Central memory CD8-positive, alpha-beta T cell (primary cell): ENCODE data around the gene AGPAT3.
"Not testable (repeated sequence)": the region's sequence is repeated elsewhere in the genome, so short reads cannot be mapped to it uniquely, and the experiment has no call there.

ENCODE experiments used
- ATAC-seq: fragments of 150-1000 bp; cut with Tn5 transposase; replicated peaks from 2 replicates; pipeline ENCODE4 v1.10.0; 2022; ENCODE audit warnings: mild to moderate bottlenecking, moderate FRiP score, moderate number of reproducible peaks; ENCODE audit not compliant: poor library complexity, severe bottlenecking; ENCODE audit errors: extremely low read depth
- DNase-seq, 2 donors: peaks; one replicate each; pipeline ENCODE4 v3.0.0; 2021; ENCODE audit warnings: low spot score in 2 of 2
- H3K27ac Mint-ChIP-seq: one replicate; pipeline ENCODE4 v1.8.0; 2022; ENCODE audit warnings: low read depth, mild to moderate bottlenecking, moderate library complexity, mixed read lengths
- H3K27me3 Mint-ChIP-seq: one replicate; pipeline ENCODE4 v1.8.0; 2022; ENCODE audit warnings: mixed read lengths
- H3K36me3 Mint-ChIP-seq: one replicate; pipeline ENCODE4 v1.8.0; 2022; ENCODE audit warnings: mild to moderate bottlenecking, moderate library complexity, mixed read lengths; ENCODE audit not compliant: insufficient read depth
- H3K4me1 Mint-ChIP-seq: one replicate; pipeline ENCODE4 v1.8.0; 2022; ENCODE audit warnings: mixed read lengths
- H3K4me3 Mint-ChIP-seq: one replicate; pipeline ENCODE4 v1.8.0; 2022; ENCODE audit warnings: mild to moderate bottlenecking, moderate library complexity, mixed read lengths
- H3K9me3 Mint-ChIP-seq: one replicate; pipeline ENCODE4 v1.8.0; 2022; ENCODE audit warnings: mixed read lengths

AGPAT3 gene

GRCh38 chr21:43864962-43865539 lies at the start of gene AGPAT3:
TSS of gene AGPAT3 (plus strand) at chr21:43865223. CDS start at chr21:43959682, 94,459 bp downstream.
- peak within 1 kb of the TSS; percentile 78 for H3K4me3 Mint-ChIP-seq
- no peaks in the 10 kb centered on the region for H3K27me3 Mint-ChIP-seq
- H3K36me3 Mint-ChIP-seq, result peaks cover 8% of the 10 kb centered on the region
- H3K9me3 Mint-ChIP-seq, result no peaks in the 10 kb centered on the region
- peaks cover 35% of the 10 kb centered on the region for H3K4me1 Mint-ChIP-seq
- peak within 1 kb of the TSS; percentile 88 for H3K27ac Mint-ChIP-seq
- DNase-seq (no peak), ATAC-seq (peak; percentile 16)

GRCh38 chr21:43815991-43816390 lies 49.0 kb upstream of the AGPAT3 start:
- ATAC-seq (no peak), DNase-seq (no peak)
- Mint-ChIP-seq H3K4me1 (peaks cover 13% of the 10 kb centered on the region), H3K9me3 (peaks cover 6% of the 10 kb centered on the region), H3K4me3 (no peak overlapping the region), H3K36me3 (peaks cover 6% of the 10 kb centered on the region), H3K27ac (no peak overlapping the region), H3K27me3 (peaks cover 7% of the 10 kb centered on the region)

GRCh38 chr21:43816611-43817071 lies 48.4 kb upstream of the AGPAT3 start:
- ATAC-seq (no peak), DNase-seq (no peak)
- H3K4me3 Mint-ChIP-seq, result no peak overlapping the region
- H3K9me3 Mint-ChIP-seq, result peaks cover 6% of the 10 kb centered on the region
- peaks cover 2% of the 10 kb centered on the region for H3K36me3 Mint-ChIP-seq
- no peak overlapping the region for H3K27ac Mint-ChIP-seq
- peaks cover 11% of the 10 kb centered on the region for H3K4me1 Mint-ChIP-seq
- peaks cover 7% of the 10 kb centered on the region for H3K27me3 Mint-ChIP-seq

- no peak overlapping the region for H3K27ac Mint-ChIP-seq
- no peak overlapping the region for H3K4me3 Mint-ChIP-seq
- ATAC-seq, result no peak
- H3K9me3 Mint-ChIP-seq, result peaks cover 6% of the 10 kb centered on the region
- DNase-seq, result no peak
- peaks cover 4% of the 10 kb centered on the region for H3K36me3 Mint-ChIP-seq
- H3K4me1 Mint-ChIP-seq, result peaks cover 9% of the 10 kb centered on the region
- peaks cover 7% of the 10 kb centered on the region for H3K27me3 Mint-ChIP-seq
Observed at GRCh38 chr21:43817157-43818086, 47.6 kb upstream of the AGPAT3 start.

GRCh38 chr21:43818685-43819084 lies 46.3 kb upstream of the AGPAT3 start:
- H3K9me3 Mint-ChIP-seq, result peaks cover 6% of the 10 kb centered on the region
- no peak for ATAC-seq
- H3K36me3 Mint-ChIP-seq, result peaks cover 4% of the 10 kb centered on the region
- H3K4me1 Mint-ChIP-seq, result peaks cover 6% of the 10 kb centered on the region
- no peak overlapping the region for H3K4me3 Mint-ChIP-seq
- H3K27me3 Mint-ChIP-seq, result peaks cover 7% of the 10 kb centered on the region
- no peak for DNase-seq
- no peak overlapping the region for H3K27ac Mint-ChIP-seq

GRCh38 chr21:43819511-43820405 lies 45.3 kb upstream of the AGPAT3 start:
- Mint-ChIP-seq H3K4me1 (peaks cover 3% of the 10 kb centered on the region), H3K27ac (no peak overlapping the region), H3K36me3 (peaks cover 4% of the 10 kb centered on the region), H3K4me3 (no peak overlapping the region), H3K9me3 (peaks cover 6% of the 10 kb centered on the region), H3K27me3 (peaks cover 2% of the 10 kb centered on the region)
- DNase-seq, result no peak
- ATAC-seq, result no peak

GRCh38 chr21:43820466-43820865 lies 44.6 kb upstream of the AGPAT3 start:
- no peaks in the 10 kb centered on the region for H3K27me3 Mint-ChIP-seq
- H3K36me3 Mint-ChIP-seq, result peaks cover 4% of the 10 kb centered on the region
- no peak overlapping the region for H3K4me3 Mint-ChIP-seq
- no peaks in the 10 kb centered on the region for H3K4me1 Mint-ChIP-seq
- H3K27ac Mint-ChIP-seq, result no peak overlapping the region
- DNase-seq, result no peak
- ATAC-seq, result no peak
- peaks cover 6% of the 10 kb centered on the region for H3K9me3 Mint-ChIP-seq

- H3K36me3 Mint-ChIP-seq, H3K27me3 Mint-ChIP-seq: not testable (repeated sequence)
Observed at GRCh38 chr21:43822166-43822565, 42.9 kb upstream of the AGPAT3 start.

GRCh38 chr21:43822741-43823140 lies 42.3 kb upstream of the AGPAT3 start:
- not testable (repeated sequence) for H3K27me3 Mint-ChIP-seq, H3K36me3 Mint-ChIP-seq, DNase-seq, H3K4me3 Mint-ChIP-seq, H3K27ac Mint-ChIP-seq, H3K9me3 Mint-ChIP-seq, H3K4me1 Mint-ChIP-seq, ATAC-seq

More at GRCh38 chr21:43822166-43822565, 42.9 kb upstream of the AGPAT3 start:
- H3K9me3 Mint-ChIP-seq, H3K4me3 Mint-ChIP-seq, ATAC-seq, DNase-seq, H3K4me1 Mint-ChIP-seq, H3K27ac Mint-ChIP-seq: not testable (repeated sequence)

GRCh38 chr21:43824333-43825241 lies 40.4 kb upstream of the AGPAT3 start:
- no peaks in the 10 kb centered on the region for H3K9me3 Mint-ChIP-seq
- H3K4me1 Mint-ChIP-seq, result no peaks in the 10 kb centered on the region
- H3K4me3 Mint-ChIP-seq, result no peak overlapping the region
- peaks cover 1% of the 10 kb centered on the region for H3K36me3 Mint-ChIP-seq
- ATAC-seq (no peak), DNase-seq (no peak)
- no peak overlapping the region for H3K27ac Mint-ChIP-seq
- H3K27me3 Mint-ChIP-seq, result peaks cover 13% of the 10 kb centered on the region

- no peaks in the 10 kb centered on the region for H3K4me1 Mint-ChIP-seq
- peaks cover 1% of the 10 kb centered on the region for H3K36me3 Mint-ChIP-seq
- H3K4me3 Mint-ChIP-seq, result no peak overlapping the region
- H3K27ac Mint-ChIP-seq, result no peak overlapping the region
- H3K27me3 Mint-ChIP-seq, result peaks cover 21% of the 10 kb centered on the region
- H3K9me3 Mint-ChIP-seq, result no peaks in the 10 kb centered on the region
- DNase-seq (no peak), ATAC-seq (no peak)
Observed at GRCh38 chr21:43825242-43825935, 39.6 kb upstream of the AGPAT3 start.
